Mucosa of descending colon (tissue), 3 donors: ENCODE measurements around the gene ADGRG6. TPM values are rescaled to one million over a fixed set of nuclear protein-coding genes. Genes with fewer than 3 reads are reported as not detected.
"Not testable (repeated sequence)": the region's sequence is repeated elsewhere in the genome, so short reads cannot be mapped to it uniquely, and the experiment has no call there.

Experiments
- ATAC-seq: fragments of 200-7000 bp; cut with Tn5 transposase; one replicate; pipeline ENCODE4 v1.9.1; 2020; ENCODE audit warnings: mild to moderate bottlenecking, moderate library complexity
- DNase-seq, 3 donors: peaks; one replicate each; pipeline ENCODE4 v3.0.0-alpha.2; 2020
- H3K36me3 ChIP-seq: fragments of 200-600 bp; one replicate; pipeline ENCODE4 v1.8.0; 2021; ENCODE audit warnings: low read depth, mild to moderate bottlenecking
- H3K4me1 ChIP-seq: fragments of 200-600 bp; one replicate; pipeline ENCODE4 v1.8.0; 2021; ENCODE audit warnings: low read depth, mild to moderate bottlenecking
- H3K4me3 ChIP-seq: fragments of 200-600 bp; one replicate; pipeline ENCODE4 v1.8.0; 2021; ENCODE audit warnings: mild to moderate bottlenecking
- H3K9me3 ChIP-seq: fragments of 200-600 bp; one replicate; pipeline ENCODE4 v1.8.0; 2021; ENCODE audit warnings: mild to moderate bottlenecking
- intact Hi-C, 2 donors: fragments of 100-400 bp; cut with DNase I in 1 of 2; cut with micrococcal nuclease in 1 of 2; formaldehyde crosslinking; loops; one replicate each; pipeline versions ENCODE4 v1.11.0 to v1.11.1; 2022; cut with DNase I, micrococcal nuclease
- total RNA-seq, 3 donors: library from RNA; stranded (reverse); fragmentation: NEBNext Ultra II Directional in 2 of 3; extraction: Animal tissue kit (Norgen Biotek cat#: 25700) in 2 of 3; gene quantifications; one replicate each; pipeline versions ENCODE4 v1.2.1 to v1.2.4, GENCODE V29; 2021 to 2023
- TF ChIP-seq, protein P1 (sequence below): fragments of 200-600 bp; IDR thresholded peaks from one replicate; pipeline ENCODE4 v1.8.0; 2022; ENCODE audit warnings: antibody characterized with exemption, mild to moderate bottlenecking
- donor health status: DM: no; HTN: no; CAD: no; lungs with moderate emphysema.
- donor health status: DM: no; HTN: no; CAD: no.
- donor health status: DM: no; HTN: yes; CAD: no.

Gene ADGRG6
- total RNA-seq, 3 donors from 2014 or later = 14.1 to 17.6 (median 17.1) TPM

DNA sequence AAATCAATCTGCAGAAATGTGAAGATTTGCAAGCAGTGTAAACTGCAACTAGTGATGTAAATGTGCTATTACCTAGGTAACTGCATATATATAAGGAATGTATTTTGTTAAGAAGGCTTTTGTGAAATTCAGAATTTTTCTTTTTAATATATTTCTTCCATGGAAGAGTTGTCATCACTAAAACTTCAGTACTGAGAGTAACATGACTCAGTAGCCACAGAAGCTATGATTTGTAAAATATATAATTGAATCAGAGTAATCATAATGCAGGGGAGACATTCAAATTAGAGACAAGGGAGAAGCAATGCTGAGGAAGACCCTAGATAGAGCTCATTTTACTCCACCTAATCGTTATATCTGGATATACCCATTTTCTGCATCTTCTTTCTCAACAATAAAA lies 141.7 kb downstream of the ADGRG6 start:
- Histone ChIP-seq H3K4me3 (no peak overlapping the region), H3K36me3 (no peaks in the 10 kb centered on the region), H3K4me1 (no peaks in the 10 kb centered on the region), H3K9me3 (no peaks in the 10 kb centered on the region)
- no peak for DNase-seq
- intact Hi-C loops = no loop called here
- no peak for ATAC-seq
- TF ChIP-seq, protein P1, sequence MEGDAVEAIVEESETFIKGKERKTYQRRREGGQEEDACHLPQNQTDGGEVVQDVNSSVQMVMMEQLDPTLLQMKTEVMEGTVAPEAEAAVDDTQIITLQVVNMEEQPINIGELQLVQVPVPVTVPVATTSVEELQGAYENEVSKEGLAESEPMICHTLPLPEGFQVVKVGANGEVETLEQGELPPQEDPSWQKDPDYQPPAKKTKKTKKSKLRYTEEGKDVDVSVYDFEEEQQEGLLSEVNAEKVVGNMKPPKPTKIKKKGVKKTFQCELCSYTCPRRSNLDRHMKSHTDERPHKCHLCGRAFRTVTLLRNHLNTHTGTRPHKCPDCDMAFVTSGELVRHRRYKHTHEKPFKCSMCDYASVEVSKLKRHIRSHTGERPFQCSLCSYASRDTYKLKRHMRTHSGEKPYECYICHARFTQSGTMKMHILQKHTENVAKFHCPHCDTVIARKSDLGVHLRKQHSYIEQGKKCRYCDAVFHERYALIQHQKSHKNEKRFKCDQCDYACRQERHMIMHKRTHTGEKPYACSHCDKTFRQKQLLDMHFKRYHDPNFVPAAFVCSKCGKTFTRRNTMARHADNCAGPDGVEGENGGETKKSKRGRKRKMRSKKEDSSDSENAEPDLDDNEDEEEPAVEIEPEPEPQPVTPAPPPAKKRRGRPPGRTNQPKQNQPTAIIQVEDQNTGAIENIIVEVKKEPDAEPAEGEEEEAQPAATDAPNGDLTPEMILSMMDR = no peak

DNA sequence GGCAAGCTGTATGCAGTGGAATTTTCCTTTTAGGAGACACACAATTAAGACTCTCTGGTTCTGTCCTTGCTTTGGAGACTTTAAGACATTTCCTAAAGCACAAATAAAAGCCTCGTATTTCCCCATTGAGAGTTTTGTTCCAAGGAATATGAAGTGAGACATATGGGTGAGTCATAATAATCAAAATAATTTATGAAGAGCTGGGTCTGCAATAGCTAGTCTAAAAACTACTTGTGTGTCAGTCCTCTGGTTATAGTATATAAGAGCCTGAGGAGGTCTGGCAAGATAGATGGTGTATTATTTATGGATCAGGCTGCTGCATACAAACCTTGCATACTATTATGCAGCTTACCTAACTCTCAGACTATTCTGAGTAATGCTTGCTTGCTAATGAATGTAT lies 142.6 kb downstream of the ADGRG6 start:
- TF ChIP-seq, protein P1 = no peak
- Histone ChIP-seq H3K9me3 (no peaks in the 10 kb centered on the region), H3K4me3 (no peak overlapping the region), H3K4me1 (no peaks in the 10 kb centered on the region), H3K36me3 (no peaks in the 10 kb centered on the region)
- DNase-seq (no peak), ATAC-seq (no peak)
- intact Hi-C loops = no loop called here

DNA sequence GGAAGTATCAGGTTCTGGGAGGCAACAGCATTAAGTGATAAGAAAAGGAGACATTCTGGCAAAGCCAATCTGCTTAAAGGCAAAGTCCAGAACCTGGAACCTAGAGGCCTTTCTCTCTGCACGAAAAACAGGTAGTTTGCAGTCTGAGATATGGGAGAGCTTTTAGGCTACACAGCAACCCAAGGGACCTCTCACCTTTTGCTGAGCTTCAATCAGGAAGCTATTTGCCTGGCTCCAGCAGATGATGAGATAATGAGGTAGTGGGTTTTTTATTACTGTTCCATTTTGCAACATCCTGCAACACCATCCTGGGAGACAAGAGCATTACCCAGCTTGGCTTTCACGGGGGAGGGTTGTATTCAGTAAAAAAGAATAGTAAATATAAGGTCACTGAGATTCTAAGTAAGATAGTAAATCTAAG lies 143.1 kb downstream of the ADGRG6 start:
- TF ChIP-seq, protein P1 = no peak
- ATAC-seq (no peak), DNase-seq (no peak)
- Histone ChIP-seq H3K36me3 (no peaks in the 10 kb centered on the region), H3K4me3 (no peak overlapping the region), H3K4me1 (no peaks in the 10 kb centered on the region), H3K9me3 (no peaks in the 10 kb centered on the region)
- intact Hi-C loops = no loop called here

DNA sequence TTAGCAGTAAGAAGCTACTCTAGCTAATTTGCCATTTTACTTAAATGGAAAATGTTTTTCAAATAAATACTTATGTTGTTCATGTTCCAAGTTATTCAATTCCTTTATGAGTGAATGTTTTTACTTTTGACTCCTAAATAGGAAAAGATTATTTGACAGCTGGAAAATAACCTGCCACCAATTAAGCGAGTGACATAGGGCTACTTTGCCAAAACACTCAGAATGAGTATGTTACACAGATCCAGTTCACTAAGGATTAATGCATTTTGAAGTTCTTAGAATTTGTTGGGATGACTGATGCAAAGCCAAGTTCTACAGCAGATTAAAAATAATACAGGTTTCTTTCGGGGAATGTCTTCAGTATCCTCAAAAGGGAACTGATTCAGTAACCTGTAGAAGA lies 144.4 kb downstream of the ADGRG6 start:
- Histone ChIP-seq H3K4me3 (no peak overlapping the region), H3K36me3 (no peaks in the 10 kb centered on the region), H3K4me1 (no peaks in the 10 kb centered on the region), H3K9me3 (no peaks in the 10 kb centered on the region)
- ATAC-seq (no peak), DNase-seq (no peak)
- TF ChIP-seq, protein P1 = no peak
- intact Hi-C loops = no loop called here

DNA sequence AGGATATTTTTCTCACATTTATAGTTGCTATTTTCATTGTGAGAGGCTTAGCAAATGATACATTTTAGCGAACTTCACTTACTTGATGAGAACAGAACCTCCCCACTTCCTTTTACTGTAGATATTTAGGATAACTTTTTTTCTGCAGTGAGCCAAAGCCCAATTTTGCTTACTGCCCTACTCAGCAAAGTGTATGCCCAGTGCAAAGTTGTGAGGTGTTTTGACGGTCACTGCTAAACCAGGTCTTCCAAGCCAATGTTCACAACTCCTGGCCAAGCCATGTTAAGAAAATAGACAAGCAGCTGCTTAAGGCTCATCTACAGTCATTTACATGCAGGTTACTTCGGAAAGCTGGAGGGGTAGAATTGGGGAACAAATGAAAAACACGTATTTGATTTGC lies 144.8 kb downstream of the ADGRG6 start:
- no peaks in the 10 kb centered on the region for H3K9me3 ChIP-seq
- intact Hi-C loops = no loop called here
- no peak for DNase-seq
- no peaks in the 10 kb centered on the region for H3K4me1 ChIP-seq
- ATAC-seq = no peak
- no peak overlapping the region for H3K4me3 ChIP-seq
- H3K36me3 ChIP-seq = no peaks in the 10 kb centered on the region
- TF ChIP-seq, protein P1 = no peak

DNA sequence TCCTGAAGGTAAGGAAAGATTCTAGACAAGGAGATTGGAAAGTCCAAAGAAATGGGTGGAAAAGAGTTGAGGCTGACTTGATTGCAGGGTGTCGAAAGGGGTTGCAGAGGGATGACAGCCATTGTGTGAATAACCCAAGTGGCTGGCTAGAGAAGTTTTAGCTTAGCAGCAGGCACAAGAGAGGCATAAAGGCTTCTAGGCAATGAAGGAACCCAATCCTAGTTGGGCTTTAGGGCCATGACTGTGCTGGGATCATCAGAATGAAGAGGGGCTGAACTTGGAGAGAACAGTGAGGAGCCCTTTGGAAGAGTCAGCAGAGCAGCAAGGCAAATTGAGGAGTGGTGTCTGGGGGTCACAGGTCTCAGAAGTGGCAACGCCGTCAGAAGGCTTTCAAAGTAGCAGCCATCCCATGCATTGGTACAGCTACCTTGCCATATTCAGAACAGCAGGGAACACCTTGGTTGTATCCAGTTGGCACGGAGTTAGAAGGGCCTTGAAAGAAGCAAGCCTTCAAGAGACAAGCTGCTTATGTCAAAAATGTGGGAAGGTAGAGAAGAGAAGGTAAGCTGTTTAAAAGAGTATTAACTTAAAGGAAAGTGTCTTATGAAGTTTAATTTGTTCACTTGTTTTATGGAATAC lies 146.4 kb downstream of the ADGRG6 start:
- ATAC-seq (no peak), DNase-seq (no peak)
- H3K4me3 ChIP-seq = no peak overlapping the region
- TF ChIP-seq, protein P1 = no peak
- intact Hi-C loops = no loop called here
- H3K36me3 ChIP-seq = no peaks in the 10 kb centered on the region
- no peaks in the 10 kb centered on the region for H3K4me1 ChIP-seq
- H3K9me3 ChIP-seq = no peaks in the 10 kb centered on the region

DNA sequence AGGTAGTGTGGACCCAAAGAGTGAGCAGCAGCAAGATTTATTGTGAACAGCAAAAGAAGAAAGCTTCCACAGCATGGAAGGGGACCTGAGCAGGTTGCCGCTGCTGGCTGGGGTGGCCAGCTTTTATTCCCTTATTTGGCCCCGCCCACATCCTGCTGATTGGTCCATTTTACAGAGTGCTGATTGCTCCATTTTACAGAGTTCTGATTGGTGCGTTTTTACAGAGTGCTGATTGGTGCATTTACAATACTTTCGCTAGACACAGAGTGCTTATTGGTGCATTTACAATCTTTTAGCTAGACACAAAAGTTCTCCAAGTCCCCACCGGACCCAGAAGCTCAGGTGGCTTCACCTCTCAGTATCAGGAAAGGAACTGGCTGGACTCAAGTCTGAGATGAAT lies 149.0 kb downstream of the ADGRG6 start:
- ATAC-seq, intact Hi-C loops: not testable (repeated sequence)

More for the DNA sequence above, 149.0 kb downstream of the ADGRG6 start:
- H3K9me3 ChIP-seq, H3K4me3 ChIP-seq, H3K36me3 ChIP-seq, DNase-seq, H3K4me1 ChIP-seq: not testable (repeated sequence)
